Erythroblast (primary cell): Measurements from ENCODE around the gene SLC16A2.

ENCODE experiments used
- GATA1 ChIP-seq: IDR thresholded peaks from 2 replicates; pipeline ENCODE4 v1.6.1; 2011; ENCODE audit warnings: low read depth, mild to moderate bottlenecking, control low read depth, low read length, moderate library complexity
- POLR2A ChIP-seq: IDR thresholded peaks from 2 replicates; pipeline ENCODE4 v1.6.1; 2011; ENCODE audit warnings: mild to moderate bottlenecking, low read length

GRCh38 chrX:74377282-74377681 lies 44.0 kb upstream of the SLC16A2 start:
- TF ChIP-seq POLR2A (no peak), GATA1 (no peak)
